GM21737 (cell line): ENCODE data around the gene CADM3.

ENCODE experiments used
- ATAC-seq: cut with Tn5 transposase; IDR thresholded peaks from one replicate; pipeline ENCODE4 v1.9.1; 2021; ENCODE audit warnings: mild to moderate bottlenecking, moderate library complexity; ENCODE audit not compliant: unreplicated experiment

CADM3 gene, protein sequence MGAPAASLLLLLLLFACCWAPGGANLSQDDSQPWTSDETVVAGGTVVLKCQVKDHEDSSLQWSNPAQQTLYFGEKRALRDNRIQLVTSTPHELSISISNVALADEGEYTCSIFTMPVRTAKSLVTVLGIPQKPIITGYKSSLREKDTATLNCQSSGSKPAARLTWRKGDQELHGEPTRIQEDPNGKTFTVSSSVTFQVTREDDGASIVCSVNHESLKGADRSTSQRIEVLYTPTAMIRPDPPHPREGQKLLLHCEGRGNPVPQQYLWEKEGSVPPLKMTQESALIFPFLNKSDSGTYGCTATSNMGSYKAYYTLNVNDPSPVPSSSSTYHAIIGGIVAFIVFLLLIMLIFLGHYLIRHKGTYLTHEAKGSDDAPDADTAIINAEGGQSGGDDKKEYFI

DNA sequence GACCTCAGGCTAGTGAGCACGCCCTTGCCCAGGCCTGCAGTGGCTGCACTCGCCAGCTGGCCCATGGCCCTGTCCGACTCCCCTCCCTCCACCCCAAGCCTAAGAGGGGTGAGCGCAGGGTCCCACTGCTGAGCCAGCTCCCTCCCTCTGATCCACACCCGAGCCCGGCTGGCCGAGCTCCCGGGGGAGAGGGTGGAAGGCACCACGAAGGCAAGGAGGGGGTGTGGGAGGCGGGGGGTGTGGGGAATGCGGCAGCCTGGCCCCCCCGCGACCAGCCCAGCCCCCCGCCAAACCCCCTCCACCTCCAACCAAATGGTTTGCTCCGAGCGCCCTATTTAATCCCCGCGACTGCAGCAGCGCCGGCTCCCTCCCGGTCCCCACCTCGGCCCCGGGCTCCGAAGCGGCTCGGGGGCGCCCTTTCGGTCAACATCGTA lies at the start of gene CADM3:
Gene CADM3 (plus strand): TSS at position 362 of the 434 bp plus-strand sequence. CDS start 151 bp downstream, outside the sequence.
- no peak for ATAC-seq

DNA sequence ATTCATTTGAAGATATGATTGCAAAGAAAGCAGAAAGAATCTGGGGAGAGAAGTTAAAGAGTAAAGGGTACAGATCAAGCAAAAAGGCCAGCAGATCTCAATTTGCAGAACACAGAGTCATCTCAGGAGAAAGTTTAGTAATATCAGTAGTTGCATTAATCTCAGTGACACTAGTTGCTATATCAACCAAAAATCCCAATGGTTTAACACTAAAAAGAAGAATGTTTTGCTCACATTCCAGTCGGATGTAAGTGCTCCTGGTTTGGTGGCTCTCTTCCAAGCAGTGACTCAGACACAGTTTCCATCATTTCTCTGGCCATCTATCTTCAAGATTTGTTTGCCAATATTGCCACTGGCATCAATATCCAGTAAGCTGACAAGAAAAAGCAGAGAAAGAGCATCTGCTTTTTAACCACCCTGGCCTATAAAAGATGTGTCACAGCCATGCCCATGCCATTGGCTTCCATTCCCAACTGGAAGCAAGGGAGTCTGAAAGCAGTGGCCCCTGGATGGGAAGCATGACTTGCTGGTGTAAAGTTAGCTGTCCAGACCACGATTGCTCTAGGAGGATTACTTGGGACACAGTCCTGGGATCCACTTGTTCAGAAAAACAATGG lies 49.3 kb upstream of the CADM3 start:
- ATAC-seq = peak; percentile 71

DNA sequence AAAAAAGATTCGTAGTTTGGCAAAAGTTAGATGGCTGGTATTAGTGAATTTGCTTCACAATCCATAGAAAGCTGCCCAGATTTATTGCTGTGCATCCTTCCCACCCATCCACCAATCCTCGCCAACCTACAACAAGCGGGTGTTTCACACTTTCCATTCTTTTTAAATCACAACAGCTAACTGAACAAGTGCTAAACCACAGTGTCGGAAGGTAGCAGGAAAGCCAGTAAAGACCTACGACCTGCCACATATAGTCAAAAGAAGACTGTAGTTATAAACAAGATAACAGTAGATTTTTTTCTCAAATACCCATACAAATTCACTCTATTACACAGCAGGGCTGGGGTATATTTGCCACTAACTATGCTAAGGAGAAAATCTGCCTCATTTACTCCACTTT lies 47.8 kb upstream of the CADM3 start:
- no peak for ATAC-seq

DNA sequence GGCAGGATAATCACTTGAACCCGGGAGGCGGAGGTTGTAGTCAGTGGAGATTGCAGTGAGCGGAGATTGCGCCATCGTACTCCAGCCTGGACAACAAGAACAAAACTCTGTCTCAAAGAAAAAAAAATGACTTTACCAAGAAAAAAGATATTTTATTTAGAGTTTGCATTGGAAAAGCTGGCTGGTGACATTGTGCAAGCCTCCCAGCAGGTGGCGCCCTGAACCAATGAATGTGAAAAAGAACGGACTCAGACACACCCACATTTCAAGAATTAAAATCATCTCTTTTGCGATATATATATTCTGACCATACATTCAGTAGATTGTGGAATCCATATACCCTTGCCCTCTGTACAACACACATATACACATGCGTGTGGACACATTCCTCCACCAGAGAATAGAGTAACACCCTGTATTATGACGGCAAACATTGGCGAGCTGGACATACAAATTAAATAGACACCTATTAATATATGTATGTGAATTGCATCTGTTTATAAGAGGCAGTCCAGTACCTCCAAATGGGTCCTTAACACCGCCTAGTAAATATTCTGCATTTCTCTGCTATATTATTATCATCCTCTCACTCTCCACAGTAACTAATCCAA lies 39.0 kb upstream of the CADM3 start:
- ATAC-seq = no peak

DNA sequence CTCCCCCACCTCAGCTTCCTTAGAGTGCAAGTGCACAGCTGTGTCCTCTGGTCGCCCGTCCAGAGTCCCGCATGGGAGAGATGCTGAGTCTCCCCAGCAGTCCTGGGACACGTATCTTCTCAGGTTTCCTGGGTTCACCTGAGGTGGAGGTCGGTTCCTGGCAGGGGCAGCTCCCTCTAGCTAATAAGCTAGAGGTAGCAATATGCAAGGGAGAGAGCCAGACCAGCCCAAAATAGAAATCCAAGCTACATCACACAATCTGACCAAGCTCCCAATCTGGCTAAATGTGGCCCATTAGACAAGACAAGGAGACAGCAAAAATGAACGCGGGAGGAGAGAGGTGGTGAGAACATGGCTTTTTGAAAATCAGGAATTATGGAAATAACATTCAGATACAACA lies 30.9 kb upstream of the CADM3 start:
- no peak for ATAC-seq

DNA sequence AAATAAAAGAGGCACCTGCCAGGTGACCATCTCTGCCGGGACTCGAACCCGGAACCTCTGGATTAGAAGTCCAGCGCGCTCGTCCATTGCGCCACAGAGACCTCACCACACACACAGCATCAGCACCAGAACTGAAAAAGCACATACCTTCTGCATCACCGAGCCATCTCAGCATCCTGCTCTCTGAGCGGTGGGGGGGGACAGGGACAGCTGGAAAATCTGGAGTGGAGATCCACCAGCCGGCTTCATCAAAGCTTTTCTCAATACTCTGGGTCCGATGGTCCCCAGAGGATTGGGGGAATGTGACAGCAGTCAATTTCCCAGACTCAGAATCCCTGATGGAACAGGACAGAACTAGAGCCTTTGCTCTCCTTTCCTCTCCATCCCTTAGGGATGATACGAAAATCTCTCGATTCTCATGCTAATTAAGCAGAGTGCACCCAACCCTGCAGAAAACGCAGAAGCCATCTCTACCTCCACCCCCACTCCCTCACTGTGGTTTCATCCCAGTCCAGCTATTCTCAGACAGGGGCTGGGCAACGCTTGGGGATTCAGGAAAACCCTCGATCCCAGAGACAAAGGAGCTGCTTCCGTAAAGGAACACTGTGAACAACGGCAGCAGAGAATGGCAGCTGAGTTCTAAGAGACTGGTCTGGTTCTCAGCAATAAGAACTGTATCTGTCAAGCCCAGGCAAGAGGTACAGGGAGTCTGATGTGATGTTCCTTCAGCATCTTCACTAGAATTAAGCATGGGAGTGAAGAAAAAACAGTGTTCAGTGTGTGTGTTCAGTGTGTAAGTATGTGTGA lies 29.6 kb upstream of the CADM3 start:
- ATAC-seq = no peak

DNA sequence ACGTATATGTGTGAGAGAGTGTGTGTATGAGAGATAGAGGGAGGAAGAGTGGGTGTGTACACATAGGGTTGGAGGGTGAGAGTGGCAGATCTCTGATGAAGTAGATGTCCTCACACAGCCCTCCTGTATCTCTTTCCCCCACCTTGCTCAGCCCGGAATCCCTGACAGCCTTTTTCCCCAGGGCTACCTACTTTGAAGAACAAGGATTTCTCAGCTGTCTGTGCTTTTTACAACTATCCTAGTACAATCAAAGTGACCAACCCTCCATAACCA lies 29.1 kb upstream of the CADM3 start:
- ATAC-seq = no peak

DNA sequence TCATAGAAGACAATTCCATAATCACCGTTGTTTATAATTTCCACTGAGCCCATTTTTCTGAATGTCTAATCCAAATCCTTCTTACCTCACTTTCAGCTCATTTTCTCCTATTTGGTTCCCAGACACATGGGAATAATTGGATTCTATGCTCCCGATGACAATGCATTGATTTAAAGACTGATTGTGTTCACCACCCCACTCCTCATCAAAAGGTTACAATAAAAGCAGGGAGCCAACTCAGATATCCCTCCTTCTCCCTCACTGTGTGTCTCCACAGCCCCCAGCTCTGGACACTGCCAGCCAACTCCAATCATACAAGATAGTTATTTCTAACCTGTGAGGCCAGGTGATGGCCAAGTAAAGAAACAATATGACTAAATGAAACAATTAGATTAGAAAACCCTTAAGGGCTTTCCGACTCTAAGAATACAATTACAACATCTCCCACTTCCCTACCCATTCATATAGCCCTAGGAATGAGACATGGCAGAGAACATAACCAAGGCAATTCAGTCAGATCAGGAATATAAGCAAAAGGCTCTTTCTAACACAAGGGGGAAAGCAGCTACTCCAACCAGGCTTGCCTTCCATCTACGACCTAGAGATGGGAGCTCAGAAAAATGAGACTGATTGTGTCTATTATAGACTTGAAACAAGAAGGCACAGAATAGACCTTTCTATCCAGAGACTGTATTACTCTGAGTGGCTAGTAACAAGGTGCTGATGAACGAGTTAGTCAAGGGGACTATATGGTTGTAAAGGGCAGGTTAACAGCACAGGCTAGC lies 28.5 kb upstream of the CADM3 start:
- ATAC-seq = no peak

DNA sequence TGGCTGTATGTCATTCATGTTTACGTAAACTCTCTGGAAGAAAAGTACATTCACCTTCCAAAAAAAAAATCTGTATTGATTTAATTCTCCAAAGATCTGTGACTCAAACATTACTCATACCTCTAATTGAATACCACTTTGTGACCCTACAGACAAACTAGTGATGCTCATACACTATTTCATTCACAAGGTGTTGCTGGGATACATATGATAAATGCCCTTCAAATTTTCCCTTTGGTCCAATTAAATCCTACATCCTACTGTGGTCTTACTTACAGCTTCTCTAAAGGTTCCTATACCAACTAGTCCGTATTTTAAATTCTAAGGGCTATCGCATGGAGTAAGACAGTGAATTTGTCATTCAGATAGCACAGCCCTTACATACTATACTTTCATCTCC lies 26.8 kb upstream of the CADM3 start:
- ATAC-seq = no peak

DNA sequence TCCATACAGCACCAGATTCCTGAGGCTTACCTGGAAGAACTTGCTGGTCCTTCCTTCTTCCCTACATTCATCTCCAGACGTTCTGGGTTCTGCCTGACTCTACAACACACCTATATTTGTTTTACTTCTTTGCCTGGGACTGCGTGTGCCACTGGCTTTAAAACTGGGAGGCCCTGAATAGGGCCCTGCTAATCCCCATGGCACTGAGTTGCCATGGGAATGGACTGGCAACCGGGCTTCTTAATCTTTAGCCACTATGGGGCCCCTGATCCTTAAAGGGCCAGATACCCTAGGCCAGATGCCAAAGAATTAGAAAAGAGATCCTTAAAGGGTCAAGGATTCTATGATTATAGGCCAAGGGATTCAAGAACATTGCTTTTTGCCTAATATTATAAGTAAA lies 24.4 kb upstream of the CADM3 start:
- ATAC-seq = no peak

DNA sequence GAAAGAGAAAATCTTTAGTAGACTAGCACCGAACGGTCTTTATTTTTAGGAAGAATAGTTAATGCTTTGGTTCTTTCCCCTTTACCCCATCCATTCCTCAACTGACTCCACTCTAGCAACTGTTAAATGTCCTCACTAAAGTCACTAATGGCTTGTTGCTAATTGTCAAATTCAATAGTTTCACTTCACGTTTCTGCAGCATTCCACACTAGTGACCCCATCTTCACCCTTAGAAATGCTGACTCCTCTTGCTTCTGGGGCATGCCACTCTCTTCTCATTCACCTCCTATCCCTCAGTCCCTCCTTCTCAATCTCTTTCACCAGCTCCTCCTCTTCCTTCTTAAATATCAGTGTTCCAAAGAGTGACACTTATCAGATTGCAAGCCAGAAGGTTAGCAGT lies 19.4 kb upstream of the CADM3 start:
- no peak for ATAC-seq

DNA sequence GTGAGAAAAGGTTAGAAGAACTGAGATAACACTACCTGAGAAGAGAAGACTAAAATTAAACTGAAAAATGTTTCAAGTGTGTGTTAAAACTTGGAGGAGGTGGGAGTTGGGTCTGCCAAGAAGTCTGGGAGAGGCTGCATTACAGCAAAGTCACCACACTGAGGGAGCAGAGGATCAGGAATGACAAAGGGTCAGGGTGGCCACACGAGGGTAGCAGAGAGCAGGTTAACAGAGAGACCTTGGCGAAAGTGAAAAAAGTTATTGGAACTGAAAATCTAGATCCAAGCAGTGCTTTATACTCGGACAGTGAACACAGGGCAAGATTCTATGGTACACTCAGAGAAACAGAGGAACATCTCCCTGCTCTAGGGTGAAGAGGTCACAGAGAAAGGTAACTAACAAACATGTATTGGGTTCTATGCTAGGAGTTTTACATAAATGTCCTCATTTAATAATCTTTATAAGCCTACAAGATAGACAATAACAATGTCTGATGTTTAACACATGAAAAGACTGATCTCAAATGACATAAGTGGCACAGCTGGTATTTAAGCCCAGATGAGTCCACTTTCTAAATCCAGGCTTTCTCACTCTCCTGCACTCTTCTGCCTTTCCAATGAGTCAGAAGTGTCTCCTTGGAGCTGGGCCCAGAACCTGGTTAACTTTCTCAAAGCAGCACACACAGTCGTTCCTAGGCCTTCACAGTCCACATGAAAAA lies 10.3 kb upstream of the CADM3 start:
- peak; percentile 91 for ATAC-seq

DNA sequence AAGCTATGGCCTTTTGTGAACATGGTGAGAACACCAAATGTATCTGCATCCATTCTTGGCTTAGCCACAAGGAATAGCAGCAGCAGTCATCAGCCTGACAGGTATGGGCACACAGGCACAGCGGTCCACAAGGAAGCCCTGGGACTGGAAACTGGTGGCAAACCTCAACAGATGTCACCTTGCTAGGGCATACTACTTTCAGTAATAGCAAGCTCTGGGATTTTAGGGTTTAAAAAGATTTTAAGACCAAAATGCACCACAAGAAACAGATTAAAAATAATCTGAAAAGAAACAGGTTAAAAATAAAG lies 9.7 kb upstream of the CADM3 start:
- no peak for ATAC-seq

DNA sequence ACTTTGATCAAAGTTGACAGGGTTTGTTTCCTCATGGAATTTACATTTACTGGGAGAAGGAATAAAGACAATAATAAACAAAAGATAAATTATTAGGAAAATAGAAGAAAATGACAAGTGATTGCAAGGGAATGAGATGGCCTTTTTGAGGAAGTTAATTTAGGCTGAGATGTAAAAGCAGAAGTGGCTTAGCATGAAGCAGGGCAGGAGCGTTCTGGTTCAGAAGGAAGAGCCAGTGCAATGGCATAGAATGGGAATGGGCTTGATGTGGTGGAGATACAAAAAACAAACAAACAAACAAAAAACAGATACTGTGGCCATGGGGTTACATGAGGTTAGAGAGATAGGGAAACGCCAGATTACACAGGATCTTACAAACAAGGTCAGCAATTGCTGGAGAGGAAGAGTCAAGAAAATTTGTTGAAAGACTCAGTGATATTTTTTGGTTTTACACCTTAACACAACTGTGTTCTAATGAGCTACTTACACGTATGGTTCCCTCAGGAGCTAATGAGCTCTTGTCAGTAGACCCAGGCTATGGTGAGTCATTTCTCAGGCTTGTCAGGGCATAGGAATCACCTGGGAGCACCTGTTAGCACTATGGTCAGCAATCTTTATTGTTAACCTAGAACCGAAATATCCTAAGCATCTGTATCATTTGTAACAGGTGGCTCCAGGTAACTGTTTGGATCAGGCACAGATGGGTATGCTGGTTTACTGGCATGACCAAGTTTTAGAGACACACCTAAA lies 8.7 kb upstream of the CADM3 start:
- ATAC-seq = no peak

DNA sequence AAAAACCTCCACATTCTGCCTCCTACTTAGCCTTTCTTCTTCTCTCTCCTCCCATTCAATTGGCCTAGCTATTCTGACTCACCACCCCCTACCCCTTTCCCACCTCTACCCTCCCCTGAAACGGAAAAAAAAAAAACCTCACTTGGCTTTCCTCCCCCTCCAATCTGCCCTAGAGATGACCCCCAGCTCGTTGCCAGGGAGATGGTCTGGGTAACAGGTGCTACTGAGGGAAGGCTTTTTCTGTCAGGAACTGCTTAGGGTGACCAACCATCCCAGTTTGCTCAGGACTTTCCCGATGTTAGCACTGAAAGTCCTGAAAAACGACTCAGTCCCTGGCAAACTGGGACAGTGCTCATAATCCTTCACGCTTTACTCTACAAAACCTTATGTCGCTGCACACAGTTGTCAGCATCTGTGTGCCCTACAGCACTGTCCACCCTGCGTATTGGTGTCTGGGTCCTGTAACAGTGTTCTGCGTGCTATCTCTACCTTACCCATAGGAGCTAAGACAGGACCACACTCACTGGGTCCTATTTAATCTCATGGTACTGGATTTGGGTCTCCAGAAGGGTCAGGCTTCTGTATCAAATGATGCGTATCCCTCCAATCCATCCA lies 7.7 kb upstream of the CADM3 start:
- no peak for ATAC-seq

DNA sequence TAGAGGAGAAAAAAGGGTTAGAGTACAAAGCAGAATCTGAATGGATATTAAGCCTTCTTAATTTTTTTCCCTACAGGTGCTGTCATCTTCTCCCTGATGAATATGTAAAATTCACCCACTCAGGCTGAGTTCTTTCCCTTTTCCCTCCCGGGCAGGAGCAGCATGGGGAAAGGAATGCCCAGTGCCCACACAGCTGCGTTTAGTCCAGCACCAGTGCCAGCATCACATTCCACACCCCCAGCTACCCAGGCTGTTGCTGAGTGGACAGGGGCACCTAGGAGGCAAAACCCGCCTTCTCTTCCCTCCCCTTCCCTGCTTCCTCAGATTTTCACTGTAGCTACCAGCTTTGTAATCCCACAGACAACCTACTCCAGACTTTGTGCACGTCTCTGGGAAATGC lies 3.4 kb upstream of the CADM3 start:
- ATAC-seq = no peak

DNA sequence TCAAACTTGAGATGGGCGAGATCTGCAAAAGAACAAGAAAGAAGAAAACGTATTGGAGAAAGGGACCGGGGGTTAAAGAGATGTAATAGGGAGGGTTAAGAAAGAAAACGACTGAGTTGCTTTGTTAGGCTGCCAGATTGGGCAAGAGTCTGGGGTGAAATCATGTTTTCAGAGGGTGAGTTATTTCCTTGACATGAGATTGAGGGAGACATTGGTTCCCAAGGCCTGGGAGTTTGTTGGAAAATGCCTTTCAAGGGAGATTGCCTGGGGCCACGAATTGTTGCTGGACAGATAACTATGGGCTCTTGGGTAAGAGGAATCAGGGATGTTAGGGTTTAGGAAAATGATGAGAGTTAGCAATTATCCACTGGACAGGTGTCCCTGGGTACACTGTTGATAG lies 776 bp upstream of the CADM3 start:
- ATAC-seq = no peak

DNA sequence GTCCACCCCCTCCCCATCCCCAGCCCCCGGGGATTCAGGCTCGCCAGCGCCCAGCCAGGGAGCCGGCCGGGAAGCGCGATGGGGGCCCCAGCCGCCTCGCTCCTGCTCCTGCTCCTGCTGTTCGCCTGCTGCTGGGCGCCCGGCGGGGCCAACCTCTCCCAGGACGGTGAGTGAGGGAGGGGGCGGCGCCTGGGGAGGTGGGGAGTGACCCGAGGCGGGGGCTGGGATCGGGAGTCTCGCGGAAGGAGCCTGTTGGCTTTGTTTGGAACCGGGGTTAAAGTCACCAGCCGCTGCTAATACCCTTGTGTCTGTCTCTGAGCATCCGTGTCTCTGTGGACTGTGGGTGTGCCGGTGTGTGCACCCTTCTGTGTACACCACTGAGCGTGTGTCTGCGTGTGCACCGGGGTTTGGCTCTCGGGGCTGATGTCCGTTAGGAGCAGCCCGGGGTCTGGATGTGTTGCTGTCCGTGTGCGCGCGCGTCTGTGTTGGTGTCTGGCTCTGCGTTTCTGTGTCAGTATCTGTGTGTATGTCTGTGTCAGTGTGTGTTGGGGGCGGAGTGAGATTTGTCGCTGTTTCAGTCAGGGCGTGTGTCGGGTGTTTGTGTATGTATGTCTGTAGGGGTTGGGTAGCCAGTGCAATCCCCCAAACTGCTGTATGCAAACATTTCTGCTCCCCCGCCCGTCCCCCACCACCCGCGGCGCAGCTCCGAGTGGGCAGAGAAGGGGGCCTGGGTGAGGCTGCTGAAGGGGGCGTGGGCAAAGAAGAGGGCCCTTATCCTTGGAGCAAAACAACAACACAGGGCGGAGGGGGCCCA lies 480 bp downstream of the CADM3 start:
- no peak for ATAC-seq
